ENCODE data around the gene STK16.

DNA sequence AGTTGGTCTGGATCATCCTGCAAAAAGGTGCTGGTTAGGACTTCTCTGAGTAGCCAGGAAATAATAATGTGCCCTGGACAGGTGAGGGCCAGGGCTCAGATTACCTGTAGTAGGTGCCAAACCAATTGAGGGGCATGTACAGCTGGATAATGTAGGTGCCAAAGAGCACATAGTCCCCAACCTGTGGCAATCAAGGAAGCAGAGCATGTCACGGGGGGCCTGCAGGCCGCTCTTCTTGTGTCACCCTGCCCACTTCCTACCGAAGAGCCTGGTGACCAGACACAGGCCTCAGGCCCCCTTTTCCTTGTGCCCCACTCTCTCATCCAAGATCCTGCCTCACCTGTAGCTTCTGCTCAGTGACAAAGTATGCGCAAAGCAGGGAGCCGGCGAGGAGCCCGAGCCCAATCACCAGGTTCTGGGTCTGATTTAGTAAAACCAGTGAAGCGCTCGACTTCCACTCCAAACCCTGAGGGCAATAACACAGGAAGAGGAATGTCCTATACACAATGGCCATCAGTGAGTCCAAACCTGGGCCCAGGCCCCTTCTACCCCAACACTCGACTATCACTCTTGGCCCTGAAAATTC is 31.7 kb upstream of the STK16 start:
- TF ChIP-seq, protein P1, sequence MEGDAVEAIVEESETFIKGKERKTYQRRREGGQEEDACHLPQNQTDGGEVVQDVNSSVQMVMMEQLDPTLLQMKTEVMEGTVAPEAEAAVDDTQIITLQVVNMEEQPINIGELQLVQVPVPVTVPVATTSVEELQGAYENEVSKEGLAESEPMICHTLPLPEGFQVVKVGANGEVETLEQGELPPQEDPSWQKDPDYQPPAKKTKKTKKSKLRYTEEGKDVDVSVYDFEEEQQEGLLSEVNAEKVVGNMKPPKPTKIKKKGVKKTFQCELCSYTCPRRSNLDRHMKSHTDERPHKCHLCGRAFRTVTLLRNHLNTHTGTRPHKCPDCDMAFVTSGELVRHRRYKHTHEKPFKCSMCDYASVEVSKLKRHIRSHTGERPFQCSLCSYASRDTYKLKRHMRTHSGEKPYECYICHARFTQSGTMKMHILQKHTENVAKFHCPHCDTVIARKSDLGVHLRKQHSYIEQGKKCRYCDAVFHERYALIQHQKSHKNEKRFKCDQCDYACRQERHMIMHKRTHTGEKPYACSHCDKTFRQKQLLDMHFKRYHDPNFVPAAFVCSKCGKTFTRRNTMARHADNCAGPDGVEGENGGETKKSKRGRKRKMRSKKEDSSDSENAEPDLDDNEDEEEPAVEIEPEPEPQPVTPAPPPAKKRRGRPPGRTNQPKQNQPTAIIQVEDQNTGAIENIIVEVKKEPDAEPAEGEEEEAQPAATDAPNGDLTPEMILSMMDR (IDR thresholded peaks at IDR 0.05): no peak
- no peak for TF ChIP-seq POLR2AphosphoS5 (IDR thresholded peaks at IDR 0.05)

Measured in breast epithelium (tissue), 3 donors.